Activated T-helper 2 cell treated with anti-CD3 and anti-CD28 coated beads, Interferon-gamma antibody, Interleukin-2, Interleukin-4, amounts not matched to agents 10 μg/mL and 5 μg/mL and 100 μg/mL, durations not matched to agents 14 hours and 24 hours and 36 hours (primary cell): Measurements from ENCODE around the gene PDE11A. TPM values are rescaled to one million over a fixed set of nuclear protein-coding genes. Genes with fewer than 3 reads are reported as not detected.
"Not testable (repeated sequence)": the region's sequence is repeated elsewhere in the genome, so short reads cannot be mapped to it uniquely, and the experiment has no call there.

Experiments used
- DNase-seq: peaks from one replicate; pipeline ENCODE4 v3.0.0; 2021; ENCODE audit warnings: low spot score
- H3K27ac Mint-ChIP-seq: one replicate; pipeline ENCODE4 v1.8.0; 2021; ENCODE audit warnings: mixed read lengths
- H3K27me3 Mint-ChIP-seq: one replicate; pipeline ENCODE4 v1.8.0; 2021; ENCODE audit warnings: low read depth, mixed read lengths
- H3K36me3 Mint-ChIP-seq: one replicate; pipeline ENCODE4 v1.8.0; 2021; ENCODE audit warnings: low read depth, mixed read lengths
- H3K4me1 Mint-ChIP-seq: one replicate; pipeline ENCODE4 v1.8.0; 2021; ENCODE audit warnings: low read depth, mixed read lengths
- H3K4me3 Mint-ChIP-seq: one replicate; pipeline ENCODE4 v1.8.0; 2021; ENCODE audit warnings: low read depth, mild to moderate bottlenecking, moderate library complexity, mixed read lengths
- H3K9me3 Mint-ChIP-seq: one replicate; pipeline ENCODE4 v1.8.0; 2021; ENCODE audit warnings: mixed read lengths
- intact Hi-C: fragments of 100-400 bp; cut with micrococcal nuclease; formaldehyde crosslinking; loops from one replicate; pipeline ENCODE4 v1.15.1; 2023
- total RNA-seq: library from RNA; stranded (reverse); gene quantifications from 2 replicates; pipeline ENCODE4 v1.2.3, GENCODE V29; 2022

The PDE11A gene
- total RNA-seq, 1 donor from 2014 or later: not detected

DNA sequence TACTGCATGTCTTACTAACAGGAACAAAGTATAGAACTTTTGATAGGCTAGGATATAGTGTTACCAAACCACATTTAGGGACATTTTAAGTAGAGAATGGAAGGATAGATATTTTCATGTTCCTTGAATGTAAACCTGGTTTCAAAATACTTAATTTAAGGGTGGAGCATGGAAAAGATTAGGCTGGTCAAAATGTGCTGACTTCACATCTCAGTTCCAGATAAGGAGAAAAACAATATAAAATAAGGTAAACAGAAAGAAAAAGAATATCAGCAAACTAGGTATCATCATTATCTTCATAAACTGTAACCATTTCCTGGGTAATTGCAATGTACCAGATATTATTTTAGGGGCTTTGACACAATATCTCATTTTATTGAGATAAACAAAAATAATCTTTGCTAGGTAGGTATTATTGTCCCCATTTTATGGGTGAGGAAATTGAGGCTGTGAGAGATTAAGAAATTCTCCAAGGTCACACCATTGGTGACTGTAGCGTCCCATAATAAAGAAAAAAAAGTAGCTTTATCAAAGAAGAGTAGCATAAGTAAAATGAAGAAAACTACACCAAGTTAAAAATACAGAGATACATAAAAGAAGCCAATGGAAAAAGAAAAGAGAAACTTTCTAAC, 3.6 kb downstream of the PDE11A start:
- no peak for DNase-seq
- Mint-ChIP-seq H3K36me3 (no peaks in the 10 kb centered on the region), H3K27ac (no peak overlapping the region), H3K9me3 (no peaks in the 10 kb centered on the region), H3K27me3 (peaks cover 42% of the 10 kb centered on the region), H3K4me1 (peaks cover 7% of the 10 kb centered on the region), H3K4me3 (no peak overlapping the region)
- intact Hi-C loops: no loop called here

- no peaks in the 10 kb centered on the region for H3K4me1 Mint-ChIP-seq
- no peaks in the 10 kb centered on the region for H3K9me3 Mint-ChIP-seq
- no peak overlapping the region for H3K4me3 Mint-ChIP-seq
- no peak overlapping the region for H3K27ac Mint-ChIP-seq
- DNase-seq: no peak
- intact Hi-C loops: no loop called here
- no peaks in the 10 kb centered on the region for H3K36me3 Mint-ChIP-seq
- H3K27me3 Mint-ChIP-seq: peaks cover 28% of the 10 kb centered on the region
Observed at GRCh38 chr2:178066890-178067669, 5.5 kb downstream of the PDE11A start.

GRCh38 chr2:178066324-178066723, 6.3 kb downstream of the PDE11A start:
- Mint-ChIP-seq H3K4me1 (no peaks in the 10 kb centered on the region), H3K36me3 (no peaks in the 10 kb centered on the region), H3K4me3 (no peak overlapping the region), H3K27ac (no peak overlapping the region), H3K9me3 (no peaks in the 10 kb centered on the region), H3K27me3 (peaks cover 24% of the 10 kb centered on the region)
- no peak for DNase-seq
- intact Hi-C loops: no loop called here

DNA sequence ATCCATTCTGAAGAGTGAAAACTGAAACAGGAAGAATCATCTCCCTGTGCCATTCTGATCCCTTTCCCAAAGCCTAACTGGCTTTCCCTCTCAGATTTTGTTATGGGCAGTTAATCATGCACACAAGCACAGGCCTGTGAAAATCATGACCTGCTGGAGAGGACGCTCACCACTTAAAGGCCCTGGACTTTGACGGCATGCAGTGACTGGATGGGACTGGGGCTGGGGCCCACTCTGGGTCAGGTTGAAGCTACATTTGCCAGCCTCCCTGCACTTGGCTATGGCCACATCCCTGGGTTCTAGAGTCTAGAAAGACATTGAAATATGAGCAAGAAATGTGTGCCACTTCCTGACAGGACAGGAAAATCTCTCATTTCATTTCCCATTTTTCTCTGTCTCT, 12.9 kb downstream of the PDE11A start:
- peaks cover 2% of the 10 kb centered on the region for H3K27me3 Mint-ChIP-seq
- H3K4me3 Mint-ChIP-seq: no peak overlapping the region
- H3K4me1 Mint-ChIP-seq: no peaks in the 10 kb centered on the region
- no peak overlapping the region for H3K27ac Mint-ChIP-seq
- no peak for DNase-seq
- H3K9me3 Mint-ChIP-seq: no peaks in the 10 kb centered on the region
- intact Hi-C loops: no loop called here
- no peaks in the 10 kb centered on the region for H3K36me3 Mint-ChIP-seq

DNA sequence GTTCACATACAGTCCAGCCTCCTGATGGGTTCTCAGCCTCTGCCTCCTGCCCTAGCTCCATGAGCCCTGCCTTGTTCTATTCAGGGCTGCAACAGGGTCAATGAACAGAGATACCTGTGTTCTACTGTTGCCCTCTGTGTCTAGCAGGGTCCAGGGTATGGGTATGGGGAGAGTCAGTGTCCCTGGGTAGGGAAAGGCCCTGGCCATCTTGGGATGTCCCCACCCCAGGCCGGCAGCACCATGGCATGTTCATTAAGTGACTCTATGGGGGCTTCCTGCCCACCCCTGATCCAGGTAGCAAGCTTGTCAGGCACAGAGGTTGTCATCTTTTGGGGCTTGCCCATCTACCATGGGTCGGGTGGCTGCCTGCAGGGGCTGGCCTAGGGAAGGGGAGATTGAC, 13.5 kb downstream of the PDE11A start:
- Mint-ChIP-seq H3K27ac (no peak overlapping the region), H3K36me3 (no peaks in the 10 kb centered on the region), H3K27me3 (peaks cover 2% of the 10 kb centered on the region), H3K9me3 (no peaks in the 10 kb centered on the region), H3K4me1 (no peaks in the 10 kb centered on the region), H3K4me3 (no peak overlapping the region)
- intact Hi-C loops: no loop called here
- DNase-seq: no peak

DNA sequence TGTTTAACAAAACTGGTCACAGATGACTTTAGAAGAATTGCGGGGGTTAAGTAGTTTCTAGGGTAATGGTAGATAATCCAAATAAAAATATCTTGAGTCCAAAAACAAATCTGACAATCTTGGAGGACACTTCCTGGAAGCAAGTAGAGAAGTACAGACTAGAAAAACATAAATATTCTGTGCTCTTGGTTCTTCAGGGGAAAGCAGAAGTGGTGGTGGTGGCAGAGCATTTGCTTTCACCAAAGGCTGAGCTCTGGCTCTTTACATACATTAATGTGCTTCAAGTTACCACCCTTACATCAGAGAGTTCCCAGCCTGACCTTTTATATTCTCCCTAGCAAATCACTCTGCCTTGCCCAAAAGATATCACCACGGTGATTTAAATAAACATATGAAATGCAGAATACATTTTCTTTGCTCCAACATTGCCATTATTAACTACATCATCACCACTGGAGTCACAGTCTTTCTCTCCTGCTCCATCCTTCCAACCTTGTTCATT, 15.3 kb downstream of the PDE11A start:
- Mint-ChIP-seq H3K4me1 (no peaks in the 10 kb centered on the region), H3K36me3 (no peaks in the 10 kb centered on the region), H3K27me3 (no peaks in the 10 kb centered on the region), H3K4me3 (no peak overlapping the region), H3K27ac (no peak overlapping the region), H3K9me3 (no peaks in the 10 kb centered on the region)
- intact Hi-C loops: no loop called here
- no peak for DNase-seq

- Mint-ChIP-seq H3K9me3 (no peaks in the 10 kb centered on the region), H3K4me1 (no peaks in the 10 kb centered on the region), H3K27ac (no peak overlapping the region), H3K27me3 (no peaks in the 10 kb centered on the region), H3K4me3 (no peak overlapping the region), H3K36me3 (no peaks in the 10 kb centered on the region)
- no peak for DNase-seq
- intact Hi-C loops: no loop called here
Observed at GRCh38 chr2:178056345-178056744, 16.2 kb downstream of the PDE11A start.

DNA sequence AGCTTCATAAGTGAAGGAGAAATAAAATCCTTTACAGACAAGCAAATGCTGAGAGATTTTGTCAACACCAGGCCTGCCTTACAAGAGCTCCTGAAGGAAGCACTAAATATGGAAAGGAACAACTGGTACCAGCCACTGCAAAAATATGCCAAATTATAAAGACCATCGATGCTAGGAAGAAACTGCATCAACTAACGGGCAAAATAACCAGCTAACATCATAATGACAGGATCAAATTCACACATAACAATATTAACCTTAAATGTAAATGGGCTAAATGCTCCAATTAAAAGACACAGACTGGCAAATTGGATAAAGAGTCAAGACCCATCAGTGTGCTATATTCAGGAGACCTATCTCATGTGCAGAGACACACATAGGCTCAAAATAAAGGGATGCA, 21.3 kb downstream of the PDE11A start:
- H3K27me3 Mint-ChIP-seq, H3K9me3 Mint-ChIP-seq, H3K4me1 Mint-ChIP-seq, DNase-seq, H3K4me3 Mint-ChIP-seq, intact Hi-C loops, H3K36me3 Mint-ChIP-seq, H3K27ac Mint-ChIP-seq: not testable (repeated sequence)

- Mint-ChIP-seq H3K27ac (no peak overlapping the region), H3K4me3 (no peak overlapping the region), H3K9me3 (no peaks in the 10 kb centered on the region), H3K27me3 (peaks cover 5% of the 10 kb centered on the region), H3K36me3 (no peaks in the 10 kb centered on the region), H3K4me1 (no peaks in the 10 kb centered on the region)
- DNase-seq: no peak
- intact Hi-C loops: no loop called here
Observed at GRCh38 chr2:178047391-178047790, 25.2 kb downstream of the PDE11A start.

DNA sequence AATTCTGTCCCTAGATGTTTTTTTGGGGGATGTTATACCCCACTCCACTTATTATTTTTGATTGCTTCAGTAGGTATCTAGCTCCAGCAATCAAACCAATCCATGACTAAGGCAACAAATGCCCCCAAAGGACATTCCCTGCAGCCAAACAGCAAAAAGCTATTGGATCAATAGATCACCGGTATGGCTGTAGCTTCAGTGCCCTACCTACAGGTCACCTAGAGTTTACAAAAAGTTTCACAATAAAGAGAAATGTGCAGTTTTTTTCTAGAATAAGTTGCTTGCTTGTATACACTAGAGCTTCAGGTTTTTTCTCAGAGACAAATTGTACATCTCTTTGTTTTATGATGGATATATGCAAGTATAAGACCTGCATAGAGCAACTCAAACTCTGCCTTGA, 27.7 kb downstream of the PDE11A start:
- no peaks in the 10 kb centered on the region for H3K4me1 Mint-ChIP-seq
- intact Hi-C loops: no loop called here
- DNase-seq: no peak
- peaks cover 5% of the 10 kb centered on the region for H3K27me3 Mint-ChIP-seq
- no peak overlapping the region for H3K27ac Mint-ChIP-seq
- H3K36me3 Mint-ChIP-seq: no peaks in the 10 kb centered on the region
- no peak overlapping the region for H3K4me3 Mint-ChIP-seq
- no peaks in the 10 kb centered on the region for H3K9me3 Mint-ChIP-seq

DNA sequence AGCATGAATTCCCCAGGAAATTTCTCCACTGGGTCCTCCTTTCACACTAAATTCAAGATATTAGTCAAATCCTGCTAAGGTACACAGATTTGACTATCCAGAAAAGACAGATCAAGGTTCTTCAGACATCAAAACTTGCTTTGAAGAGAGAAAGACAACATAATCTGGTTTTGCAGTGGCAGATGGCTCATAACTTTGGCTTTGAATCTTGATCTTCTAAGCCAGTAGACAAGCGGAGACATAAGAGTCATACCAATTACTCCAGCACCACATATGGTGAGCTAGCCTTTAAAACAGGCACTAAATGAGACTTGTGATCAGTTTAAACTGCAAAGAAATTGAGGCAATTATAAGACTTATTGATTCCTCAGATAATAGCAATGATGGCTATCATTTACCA, 29.3 kb downstream of the PDE11A start:
- peaks cover 5% of the 10 kb centered on the region for H3K27me3 Mint-ChIP-seq
- no peaks in the 10 kb centered on the region for H3K4me1 Mint-ChIP-seq
- no peak overlapping the region for H3K27ac Mint-ChIP-seq
- H3K36me3 Mint-ChIP-seq: no peaks in the 10 kb centered on the region
- intact Hi-C loops: no loop called here
- H3K9me3 Mint-ChIP-seq: no peaks in the 10 kb centered on the region
- no peak for DNase-seq
- H3K4me3 Mint-ChIP-seq: no peak overlapping the region

- DNase-seq, H3K27me3 Mint-ChIP-seq, H3K36me3 Mint-ChIP-seq, H3K27ac Mint-ChIP-seq, intact Hi-C loops, H3K9me3 Mint-ChIP-seq, H3K4me3 Mint-ChIP-seq, H3K4me1 Mint-ChIP-seq: not testable (repeated sequence)
Observed at GRCh38 chr2:178033583-178033982, 39.0 kb downstream of the PDE11A start.

DNA sequence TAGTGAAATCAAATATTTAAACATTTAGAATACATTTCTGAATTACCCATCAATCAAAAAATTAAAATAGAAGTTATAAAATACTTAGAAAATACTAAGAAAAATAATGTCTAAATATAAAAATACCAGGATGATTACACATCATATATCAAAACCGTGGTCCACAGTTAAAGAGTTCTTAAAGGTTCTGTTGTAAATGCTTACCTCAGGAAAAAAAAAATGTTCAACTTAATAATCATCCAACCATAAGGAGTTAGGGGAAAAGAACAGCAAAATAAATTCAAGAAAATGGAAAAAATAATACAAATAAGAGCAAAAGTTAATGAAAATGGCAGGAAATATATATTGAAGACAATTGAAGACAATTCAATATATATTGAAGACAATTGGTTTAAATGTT, 43.2 kb downstream of the PDE11A start:
- Mint-ChIP-seq H3K36me3 (no peaks in the 10 kb centered on the region), H3K27me3 (no peaks in the 10 kb centered on the region)

More for the DNA sequence above, 43.2 kb downstream of the PDE11A start:
- DNase-seq: no peak
- intact Hi-C loops: no loop called here
- no peak overlapping the region for H3K27ac Mint-ChIP-seq
- no peaks in the 10 kb centered on the region for H3K4me1 Mint-ChIP-seq
- no peak overlapping the region for H3K4me3 Mint-ChIP-seq
- no peaks in the 10 kb centered on the region for H3K9me3 Mint-ChIP-seq
